ENCODE results near the gene FMNL2. TPM values are rescaled to one million over a fixed set of nuclear protein-coding genes. Genes with fewer than 3 reads are reported as not detected.
A peak's percentile ranks its signal among the peaks of the same experiment; 100 is the strongest.

FMNL2 gene
- total RNA-seq, 1 donor from 2014 or later = 6.4 TPM

DNA sequence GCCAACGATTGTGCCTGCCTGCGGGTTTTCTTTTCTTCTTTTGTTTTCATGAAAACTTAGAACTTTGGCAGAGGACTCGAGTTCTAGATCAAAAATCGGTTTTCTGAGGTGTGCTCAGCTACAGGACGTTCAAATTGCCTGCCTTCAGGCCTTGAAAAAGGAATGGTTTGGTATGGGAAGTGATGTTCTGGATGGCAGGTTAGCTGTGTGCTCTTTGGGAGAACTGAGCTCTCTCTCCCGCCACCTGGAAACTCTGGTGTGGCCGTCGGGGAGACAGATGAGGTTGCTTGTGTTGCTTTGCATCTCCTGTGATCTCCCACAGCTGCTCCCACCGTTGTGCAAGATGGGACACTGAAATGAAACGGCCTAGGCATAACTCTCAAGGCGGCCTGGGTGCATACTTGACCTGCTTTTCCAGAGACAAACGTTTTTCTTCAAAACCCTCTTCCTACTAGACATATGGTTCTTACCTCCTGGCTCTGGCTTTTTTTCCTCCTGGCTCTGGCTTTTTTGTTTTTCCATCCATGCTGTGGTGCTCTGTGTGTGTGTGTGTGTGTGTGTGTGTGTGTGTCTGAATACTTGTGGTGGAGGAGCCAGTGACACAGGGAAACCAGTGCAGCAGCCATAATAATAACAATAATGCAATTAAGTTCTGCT lies 2.0 kb downstream of the FMNL2 start:
- no peak for ATAC-seq

DNA sequence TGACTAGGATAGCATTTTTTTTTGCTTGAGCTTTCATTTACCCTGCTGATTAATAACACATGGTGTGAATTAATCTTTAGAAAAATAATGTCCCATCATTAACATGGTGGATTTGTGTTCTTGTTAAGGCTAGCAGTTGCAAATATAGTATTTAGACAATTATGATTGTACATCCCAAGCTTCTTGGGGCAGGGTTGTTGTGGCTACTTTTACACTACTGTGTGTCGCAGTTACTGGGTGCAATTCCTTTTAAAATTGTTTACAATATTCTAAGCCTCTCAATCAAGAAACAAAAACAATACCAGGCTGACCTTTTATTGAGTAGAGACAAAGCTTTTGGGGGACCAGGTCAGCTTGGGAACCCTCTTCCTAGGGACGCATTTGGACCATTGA lies 2.5 kb downstream of the FMNL2 start:
- ATAC-seq = no peak
- intact Hi-C loops (cut with micrococcal nuclease) = no loop called here

More for the DNA sequence above, 2.0 kb downstream of the FMNL2 start:
- intact Hi-C loops (cut with micrococcal nuclease) = no loop called here
- peak; percentile 29 for DNase-seq

DNA sequence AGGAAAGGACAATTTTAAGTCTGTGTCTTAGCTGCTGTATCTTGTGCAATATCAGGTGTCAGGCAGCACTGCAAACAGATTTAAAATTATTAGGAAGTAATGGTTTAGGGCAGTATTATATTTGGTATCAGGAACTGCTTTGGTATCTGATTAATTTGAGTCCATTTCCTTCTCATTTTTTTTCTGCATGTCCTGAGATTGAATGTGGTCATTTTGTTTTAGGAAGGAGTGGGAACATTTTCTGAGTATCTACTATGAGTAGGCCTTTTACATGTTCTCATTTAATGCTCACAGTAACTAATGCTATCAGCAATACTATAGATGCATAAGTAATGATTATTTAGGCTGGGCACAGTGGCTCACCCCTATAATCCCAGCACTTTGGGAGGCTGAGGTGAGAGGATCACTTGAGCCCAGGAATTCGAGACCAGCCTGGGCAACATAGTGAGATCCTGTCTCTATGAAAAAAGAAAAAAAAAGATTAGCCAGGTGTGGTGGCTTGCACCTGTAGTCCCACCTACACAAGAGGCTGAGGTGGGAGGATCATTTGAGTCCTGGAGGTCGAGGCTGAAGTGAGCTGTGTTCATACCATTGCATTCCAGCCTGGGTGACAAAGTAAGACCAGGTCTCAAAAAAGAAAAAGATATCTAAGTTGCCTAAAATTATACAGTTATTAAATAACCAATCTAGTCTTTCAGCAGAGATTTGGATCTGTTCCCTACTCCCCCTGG lies 4.7 kb downstream of the FMNL2 start:
- no peak for DNase-seq
- ATAC-seq = no peak
- intact Hi-C loops (cut with micrococcal nuclease) = no loop called here

More for the DNA sequence above, 2.5 kb downstream of the FMNL2 start:
- DNase-seq = no peak

DNA sequence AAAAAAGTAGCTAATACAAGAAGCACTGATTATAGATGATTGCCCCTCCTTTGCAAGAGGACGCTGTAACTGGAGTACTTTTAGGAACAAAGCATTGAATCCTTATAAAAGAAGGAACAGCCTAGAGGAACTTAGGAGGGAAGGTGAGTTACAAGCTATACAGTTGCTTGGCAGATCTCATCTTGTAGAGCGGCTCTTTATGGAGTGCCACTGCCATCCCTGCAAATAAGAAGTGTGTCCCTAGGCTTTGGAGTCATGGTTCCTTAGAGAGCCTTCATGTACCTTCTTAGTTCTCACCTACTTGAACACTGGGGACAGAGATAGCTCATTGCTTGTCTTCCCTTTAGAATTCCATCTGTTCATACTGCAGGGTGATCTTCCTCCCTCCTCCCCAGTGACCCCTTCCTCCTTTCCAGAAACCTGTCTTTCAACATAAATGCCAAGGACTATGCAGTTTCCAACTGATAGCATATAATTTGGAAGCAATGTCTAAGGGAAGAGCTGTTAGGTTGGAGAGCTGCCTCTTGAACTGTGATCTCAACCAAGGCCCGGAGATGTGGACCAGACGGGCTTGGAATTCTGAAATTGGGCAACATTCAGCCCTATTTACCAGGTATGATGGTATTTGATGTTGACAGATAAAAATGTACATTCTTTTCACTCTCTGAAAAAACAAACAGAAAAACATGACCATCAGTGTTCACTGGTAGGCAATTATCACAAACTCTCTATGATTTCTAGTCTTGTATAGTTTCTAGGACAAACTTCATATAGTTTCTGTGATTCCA lies 7.5 kb downstream of the FMNL2 start:
- ATAC-seq (no peak), DNase-seq (no peak)
- intact Hi-C loops (cut with micrococcal nuclease) = no loop called here

DNA sequence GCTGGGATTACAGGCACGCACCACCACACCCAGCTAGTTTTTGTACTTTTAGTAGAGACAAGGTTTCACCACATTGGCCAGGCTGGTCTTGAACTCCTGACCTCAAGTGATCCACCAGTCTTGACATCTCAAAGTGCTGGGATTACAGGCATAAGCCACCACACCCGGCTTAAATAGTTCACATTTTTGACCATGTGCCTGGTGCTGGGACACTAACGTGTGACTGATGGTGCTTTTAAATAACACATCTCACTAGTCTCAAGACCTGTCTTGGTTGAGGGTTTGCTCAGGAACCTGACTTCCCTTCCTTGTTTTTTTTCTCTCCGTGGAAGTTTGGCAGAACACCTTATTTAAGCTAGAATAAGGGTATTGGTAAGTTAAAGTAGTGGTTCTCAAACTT lies 8.5 kb downstream of the FMNL2 start:
- intact Hi-C loops (cut with micrococcal nuclease) = no loop called here
- ATAC-seq = no peak
- DNase-seq = no peak

DNA sequence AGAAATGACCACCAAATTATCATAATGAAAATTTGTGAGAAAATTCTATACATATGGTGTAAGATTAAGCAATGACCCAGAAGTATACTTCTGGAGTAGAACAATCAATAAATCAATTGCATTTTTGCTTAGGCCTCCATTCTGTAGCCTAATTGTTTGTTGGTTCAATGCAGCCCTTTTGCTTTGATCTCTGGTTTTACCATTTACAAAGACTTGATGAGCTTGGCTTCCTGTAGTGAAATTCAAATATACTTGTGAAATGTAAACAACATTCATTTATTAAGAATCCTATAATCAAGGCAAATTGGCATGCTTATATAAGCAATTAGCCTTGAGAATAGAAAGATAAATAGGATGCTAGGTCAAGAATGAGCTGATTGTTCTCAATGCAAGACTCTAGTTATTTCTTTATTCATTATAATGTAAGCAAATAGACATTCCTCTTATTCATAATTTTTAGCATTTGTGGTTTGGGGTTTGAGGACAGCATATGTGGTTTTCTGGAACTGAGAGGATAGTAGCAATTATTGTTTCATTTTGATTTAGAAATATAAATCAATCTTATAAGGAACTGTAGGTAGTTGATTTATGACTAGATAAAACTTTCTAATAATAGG lies 9.7 kb downstream of the FMNL2 start:
- ATAC-seq (no peak), DNase-seq (no peak)
- intact Hi-C loops (cut with micrococcal nuclease) = no loop called here

DNA sequence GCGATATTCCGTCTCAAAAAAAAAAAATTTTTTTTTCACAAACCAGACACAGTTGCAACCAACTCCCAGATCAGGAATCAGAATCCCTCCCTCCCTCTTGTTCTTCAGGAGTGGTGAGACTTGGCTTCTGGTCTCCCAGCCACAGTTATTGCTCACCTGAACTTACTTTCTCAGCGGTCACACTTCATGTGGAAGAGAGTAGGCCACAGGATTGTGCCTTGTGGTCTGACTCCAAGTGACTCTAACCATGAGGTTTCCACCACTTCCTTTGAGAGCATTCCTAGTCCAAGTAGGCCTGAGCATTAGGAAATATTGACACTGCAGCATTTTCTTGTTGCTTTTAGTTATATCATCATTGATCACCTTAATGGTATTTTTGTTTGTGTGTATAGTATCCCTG lies 12.1 kb downstream of the FMNL2 start:
- intact Hi-C loops (cut with micrococcal nuclease) = no loop called here
- DNase-seq (no peak), ATAC-seq (no peak)

DNA sequence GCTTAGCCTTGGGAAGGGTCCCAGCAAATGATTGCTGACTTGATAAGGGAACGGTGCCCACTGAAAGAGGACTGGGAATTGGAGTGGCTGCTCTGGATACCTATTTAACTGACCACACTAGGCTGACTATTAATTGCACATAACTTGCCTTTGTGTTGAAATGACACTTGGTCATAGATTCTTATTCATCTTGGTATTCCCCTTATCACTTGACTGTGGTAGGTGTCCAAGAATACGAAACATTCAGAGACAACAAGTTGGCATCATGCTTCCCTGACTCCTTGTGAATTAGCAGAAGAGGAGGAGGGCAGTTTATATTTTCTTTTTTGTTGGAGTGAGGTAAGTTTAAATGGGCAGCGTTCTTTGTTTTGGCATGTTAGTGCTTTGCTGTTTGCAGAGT lies 13.4 kb downstream of the FMNL2 start:
- DNase-seq = no peak
- intact Hi-C loops (cut with micrococcal nuclease) = no loop called here
- ATAC-seq = no peak

DNA sequence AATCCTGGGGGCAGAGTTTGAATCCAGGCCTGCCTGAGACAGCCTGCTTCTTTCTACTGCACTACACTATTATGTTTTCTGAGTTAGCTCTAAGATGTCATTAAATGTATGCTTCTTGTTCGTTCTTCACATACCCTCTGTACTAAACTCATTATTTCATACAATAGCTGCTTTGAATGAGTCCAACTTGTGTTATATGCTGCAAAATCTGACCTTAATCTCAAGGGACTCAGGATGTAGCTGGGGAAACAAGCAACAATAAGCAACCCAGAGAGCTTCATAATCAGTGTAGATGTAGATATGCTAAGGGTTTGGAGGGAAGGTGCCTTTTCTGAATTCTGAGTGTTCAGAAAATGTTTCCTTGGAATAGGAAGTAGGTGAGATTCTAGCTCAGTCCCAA lies 14.4 kb downstream of the FMNL2 start:
- DNase-seq (no peak), ATAC-seq (no peak)
- intact Hi-C loops (cut with micrococcal nuclease) = no loop called here

DNA sequence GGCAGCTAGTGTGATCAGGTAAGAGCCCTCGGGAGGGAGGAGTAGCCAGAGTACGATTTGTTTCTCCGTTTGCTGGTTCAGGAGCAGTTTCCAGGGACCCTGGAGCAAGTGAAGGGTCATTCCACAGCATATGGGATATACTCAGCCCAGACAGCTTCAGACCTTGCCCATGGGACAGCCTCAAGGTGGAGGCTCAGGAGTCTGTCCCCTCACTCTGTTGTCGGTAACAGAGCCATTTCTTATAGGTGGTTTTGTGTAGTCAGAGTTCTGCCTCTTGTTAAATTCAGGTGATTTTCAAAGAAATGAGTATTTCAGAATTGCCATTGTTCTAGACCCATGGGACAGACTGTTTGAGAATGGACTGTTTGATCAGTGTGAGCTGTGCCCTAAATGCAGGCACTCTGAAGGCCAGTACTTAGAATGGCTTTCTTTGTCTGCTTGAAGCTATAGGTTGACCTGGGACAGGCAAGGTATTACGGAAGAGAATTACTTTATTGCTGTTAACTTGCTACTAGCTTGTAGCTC lies 15.2 kb downstream of the FMNL2 start:
- intact Hi-C loops (cut with micrococcal nuclease) = no loop called here
- no peak for ATAC-seq
- DNase-seq = no peak

DNA sequence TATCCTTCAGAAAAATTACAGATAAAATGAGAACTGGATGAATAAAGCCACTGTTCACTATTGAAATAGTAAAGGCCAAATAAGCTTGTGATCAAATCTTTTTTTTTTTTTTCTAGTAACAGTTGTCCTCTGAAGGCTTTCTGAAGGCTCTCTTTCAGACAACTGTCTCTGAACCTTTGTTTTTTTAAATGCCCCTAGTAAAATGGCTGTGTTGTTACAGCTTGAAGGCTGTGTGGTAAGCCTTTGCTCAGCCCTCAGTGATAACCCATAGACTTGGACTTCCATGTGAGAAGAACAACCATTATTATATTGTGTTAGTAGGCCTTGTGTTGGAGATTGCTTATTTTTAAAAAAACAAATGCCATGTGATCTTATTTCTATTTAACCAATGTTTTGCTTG lies 17.6 kb downstream of the FMNL2 start:
- intact Hi-C loops (cut with micrococcal nuclease) = no loop called here
- ATAC-seq = no peak
- no peak for DNase-seq

DNA sequence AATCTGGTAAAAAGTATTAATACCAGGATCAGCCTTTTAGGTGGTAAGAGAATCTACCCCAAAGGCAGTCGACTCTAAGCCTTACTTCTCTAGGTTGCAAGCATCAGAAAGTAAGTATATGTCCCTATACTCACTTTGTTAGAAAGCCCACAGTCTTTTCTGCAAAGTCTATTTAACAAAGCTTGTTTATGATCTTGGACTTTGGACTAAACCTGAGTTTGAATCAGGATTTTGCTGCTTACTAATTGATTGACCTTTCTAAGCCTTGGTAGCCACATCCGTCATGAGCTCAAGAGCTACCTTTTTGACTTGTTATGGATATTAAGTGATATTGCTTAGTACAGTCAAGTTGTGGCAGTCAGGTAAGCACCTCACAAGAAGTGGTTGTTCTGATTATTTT lies 18.4 kb downstream of the FMNL2 start:
- no peak for DNase-seq
- no peak for ATAC-seq
- intact Hi-C loops (cut with micrococcal nuclease) = no loop called here

DNA sequence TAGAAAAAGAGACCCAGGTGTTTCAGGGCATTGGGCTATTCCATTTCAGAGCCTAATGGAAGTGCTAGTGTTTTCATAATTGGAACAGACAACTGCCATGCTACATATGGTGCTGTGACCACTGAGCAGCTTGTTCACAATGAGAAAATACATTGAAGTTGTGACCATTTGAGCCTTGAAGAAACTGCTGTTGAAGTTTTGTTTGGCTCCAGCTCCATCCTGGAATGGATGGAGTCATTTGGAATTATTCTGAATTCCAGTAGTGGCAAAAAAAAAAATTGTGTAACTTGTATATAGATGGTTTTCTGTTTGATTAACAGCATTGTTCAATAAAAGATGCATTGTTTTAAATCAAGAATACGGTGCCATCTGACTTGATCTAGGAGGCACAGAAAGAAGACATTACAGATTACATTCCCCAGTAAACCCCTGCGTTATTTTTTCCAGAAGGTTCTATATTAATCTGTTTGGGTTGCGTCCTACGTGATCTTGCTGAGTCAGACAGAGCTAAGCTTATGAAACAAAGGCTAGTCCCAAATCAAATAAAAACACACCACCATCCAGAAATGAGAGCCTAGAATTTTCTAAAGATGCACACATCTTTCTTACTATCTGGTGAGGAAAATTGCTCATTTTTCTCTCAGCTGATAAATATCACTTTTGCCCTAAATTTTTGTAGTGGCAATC lies 19.2 kb downstream of the FMNL2 start:
- DNase-seq (no peak), ATAC-seq (no peak)
- intact Hi-C loops (cut with micrococcal nuclease) = no loop called here

DNA sequence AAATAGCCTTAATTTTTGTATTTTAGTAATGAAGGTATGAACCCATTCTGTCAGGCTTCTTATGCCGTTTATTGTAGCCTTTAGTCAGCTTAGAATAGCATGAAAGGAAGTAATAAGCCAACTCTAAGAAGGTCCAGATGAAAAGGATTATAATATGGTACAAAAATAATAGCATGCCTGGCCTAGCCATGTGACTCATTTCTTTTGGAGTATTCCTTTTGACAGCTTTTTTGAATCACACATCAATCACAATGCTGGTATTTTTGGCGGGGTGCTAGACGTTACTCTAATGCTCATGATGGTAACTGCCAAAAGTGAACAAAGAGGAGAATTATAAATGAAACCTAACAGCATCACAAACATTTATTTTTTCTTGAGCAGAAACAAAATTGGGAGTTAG lies 19.9 kb downstream of the FMNL2 start:
- DNase-seq = no peak
- intact Hi-C loops (cut with micrococcal nuclease) = no loop called here
- ATAC-seq = no peak

DNA sequence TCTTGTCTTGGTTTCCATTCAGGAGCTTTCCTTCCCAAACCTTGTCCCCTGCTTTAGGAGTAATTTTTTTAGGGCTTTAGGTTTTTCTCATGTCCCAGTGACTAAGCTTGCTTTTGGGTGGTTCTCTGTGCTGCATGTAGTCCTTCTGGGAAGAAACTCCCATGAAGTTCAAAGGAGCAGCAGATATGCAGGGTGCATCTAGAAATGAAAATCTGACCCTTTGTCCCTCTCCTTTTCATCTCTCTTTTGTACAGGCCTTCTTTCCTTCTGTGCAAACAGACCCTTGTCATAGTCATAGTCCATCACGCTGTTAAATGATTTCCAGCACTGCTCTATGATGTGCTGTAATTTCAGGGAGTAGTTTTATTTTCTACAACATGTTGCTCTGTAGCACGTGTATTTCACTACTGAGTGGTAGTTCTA lies 20.4 kb downstream of the FMNL2 start:
- no peak for ATAC-seq
- intact Hi-C loops (cut with micrococcal nuclease) = no loop called here

DNA sequence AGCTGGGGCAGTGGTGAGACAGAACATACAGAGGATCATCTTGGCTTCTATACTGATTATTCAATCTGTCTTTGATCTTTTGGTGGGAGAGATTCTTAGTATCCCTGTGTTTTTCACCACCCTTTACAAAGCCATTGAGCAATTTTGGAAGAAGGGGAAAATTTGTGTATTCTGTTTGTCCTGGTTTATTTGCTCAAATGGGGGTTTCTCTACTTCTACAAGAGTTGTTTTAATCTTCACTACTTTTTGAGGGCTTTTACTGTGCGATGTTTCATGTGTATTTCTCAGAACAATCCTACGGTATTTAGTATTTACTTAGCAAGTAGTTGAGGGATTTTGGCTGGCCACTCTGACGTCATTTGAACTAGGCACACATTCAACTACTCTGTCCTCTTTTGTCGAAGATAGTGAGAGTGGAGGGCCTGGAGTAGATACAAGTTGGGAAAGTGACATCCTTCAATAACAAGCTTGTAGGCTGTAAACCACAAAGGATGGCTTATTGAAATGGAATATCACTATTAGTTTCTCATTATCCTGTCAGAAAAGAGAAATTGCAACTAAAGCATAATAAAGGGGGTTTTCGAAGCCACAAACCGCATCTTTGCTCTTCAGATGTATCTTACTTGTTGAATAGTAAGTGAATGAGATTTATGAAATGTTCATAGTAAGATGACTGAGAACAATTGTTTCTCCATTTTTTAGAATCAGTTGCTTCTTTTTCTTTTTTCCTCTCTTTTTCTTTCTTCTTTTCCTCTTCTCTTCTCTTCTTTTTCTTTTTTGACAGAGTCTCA lies 24.8 kb downstream of the FMNL2 start:
- intact Hi-C loops (cut with micrococcal nuclease) = no loop called here
- DNase-seq (no peak), ATAC-seq (peak; percentile 54)

More for the DNA sequence above, 20.4 kb downstream of the FMNL2 start:
- DNase-seq = no peak

DNA sequence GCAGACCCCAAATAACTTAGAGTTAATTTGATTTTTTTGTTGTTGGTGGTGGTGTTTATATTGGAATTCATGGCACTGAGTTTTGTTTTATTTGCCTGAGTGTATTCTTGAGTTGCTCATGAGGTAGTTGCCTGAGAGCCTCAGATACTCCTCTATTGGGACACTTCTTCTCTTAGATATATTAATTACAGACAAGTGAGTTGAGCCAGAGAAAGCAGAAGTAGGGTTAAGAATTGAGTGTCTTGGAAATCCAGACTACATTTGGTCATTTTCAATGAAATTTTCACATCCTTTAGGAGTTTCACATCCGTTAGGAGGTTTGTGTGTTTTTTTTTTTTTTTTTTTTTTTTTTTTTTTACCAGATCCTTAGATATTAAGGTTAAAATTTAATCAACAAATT lies 29.0 kb downstream of the FMNL2 start:
- intact Hi-C loops (cut with micrococcal nuclease) = no loop called here
- ATAC-seq (no peak), DNase-seq (no peak)

Data from left ventricle myocardium superior (tissue), 1 donor.